K562 (cell line): ENCODE data around the gene GBA2.

ENCODE experiments used
- CSDE1 ChIP-seq, 2 experiments: fragments of 450-650 bp; IDR thresholded peaks; 2 replicates each; pipeline ENCODE4 v1.6.1; 2016; ENCODE audit warnings: mild to moderate bottlenecking in 1 of 2
- FOXA3 ChIP-seq, 2 experiments: fragments of 450-650 bp in 1 of 2; sonication (generic) in 1 of 2; formaldehyde crosslinking; IDR thresholded peaks in 1 of 2; conservative IDR thresholded peaks in 1 of 2; 2 replicates each; pipeline versions ENCODE4 v1.4.0 to v1.8.0; 2020 to 2022; ENCODE audit warnings: mild to moderate bottlenecking in 2 of 2, missing genetic modification reagents in 1 of 2
- KLF1 ChIP-seq: fragments of 450-650 bp; IDR thresholded peaks from 2 replicates; pipeline ENCODE4 v1.6.1; 2016; ENCODE audit warnings: missing genetic modification characterization, missing compliant biosample characterization
- MED1 ChIP-seq: sonication (generic); formaldehyde crosslinking; IDR thresholded peaks from 2 replicates; pipeline ENCODE4 v1.8.1; 2023; ENCODE audit warnings: missing genetic modification reagents, borderline replicate concordance
- MIER1 ChIP-seq: fragments of 450-650 bp; IDR thresholded peaks from 2 replicates; pipeline ENCODE4 v1.6.1; 2016; ENCODE audit warnings: antibody characterized with exemption, mild to moderate bottlenecking, low read depth
- NR2C2 ChIP-seq, 2 experiments: fragments of 200-800 bp in 1 of 2; sonication (Bioruptor generic) in 1 of 2; sonication (generic) in 1 of 2; formaldehyde crosslinking in 1 of 2; IDR thresholded peaks; 2 replicates each; pipeline versions ENCODE4 v1.6.1 to v1.8.0; 2016 to 2022; ENCODE audit warnings: mild to moderate bottlenecking in 1 of 2, missing compliant biosample characterization in 1 of 2, missing genetic modification characterization in 1 of 2, missing genetic modification reagents in 1 of 2
- POLR2A ChIP-seq: fragments of 450-650 bp; conservative IDR thresholded peaks from 2 replicates; pipeline ENCODE4 v1.6.1; 2016
- POLR3G ChIP-seq: IDR thresholded peaks from 2 replicates; pipeline ENCODE4 v1.6.1; 2011; ENCODE audit not compliant: insufficient read length, insufficient replicate concordance; ENCODE audit errors: extremely low read depth
- SIN3A ChIP-seq, 2 experiments: fragments of 150-350 bp in 1 of 2; IDR thresholded peaks; 2 replicates each; pipeline ENCODE4 v1.6.1; 2011 to 2016; ENCODE audit warnings: borderline replicate concordance in 2 of 2, low read depth in 2 of 2, low read length in 2 of 2, mild to moderate bottlenecking in 2 of 2, moderate library complexity in 2 of 2; ENCODE audit not compliant: control insufficient read depth in 1 of 2
- SREBF1 ChIP-seq: fragments of 150-350 bp; IDR thresholded peaks from 2 replicates; pipeline ENCODE4 v1.6.1; 2014; ENCODE audit warnings: antibody characterized with exemption, low read depth, low read length, borderline replicate concordance
- ZBTB1 ChIP-seq: sonication (generic); formaldehyde crosslinking; IDR thresholded peaks from 2 replicates; pipeline ENCODE4 v1.8.1; 2023; ENCODE audit warnings: missing genetic modification reagents, low read depth, mild to moderate bottlenecking, borderline replicate concordance
- TF ChIP-seq, protein P1 (sequence below), 3 experiments: IDR thresholded peaks in 2 of 3; conservative IDR thresholded peaks in 1 of 3; 2 replicates each; pipeline ENCODE4 v1.5.1; 2011 to 2012; ENCODE audit warnings: low read length in 3 of 3, mild to moderate bottlenecking in 3 of 3, control low read depth in 2 of 3, improper control_type of control experiment in 1 of 3, inconsistent platforms in 1 of 3, low read depth in 1 of 3, mixed read lengths in 1 of 3, moderate library complexity in 1 of 3; ENCODE audit not compliant: insufficient read depth in 2 of 3
- TF ChIP-seq, protein P2 (sequence below): fragments of 250-450 bp; sonication (Bioruptor Pico); IDR thresholded peaks from 2 replicates; pipeline ENCODE4 v1.5.0; 2021

- TF ChIP-seq, protein P1, sequence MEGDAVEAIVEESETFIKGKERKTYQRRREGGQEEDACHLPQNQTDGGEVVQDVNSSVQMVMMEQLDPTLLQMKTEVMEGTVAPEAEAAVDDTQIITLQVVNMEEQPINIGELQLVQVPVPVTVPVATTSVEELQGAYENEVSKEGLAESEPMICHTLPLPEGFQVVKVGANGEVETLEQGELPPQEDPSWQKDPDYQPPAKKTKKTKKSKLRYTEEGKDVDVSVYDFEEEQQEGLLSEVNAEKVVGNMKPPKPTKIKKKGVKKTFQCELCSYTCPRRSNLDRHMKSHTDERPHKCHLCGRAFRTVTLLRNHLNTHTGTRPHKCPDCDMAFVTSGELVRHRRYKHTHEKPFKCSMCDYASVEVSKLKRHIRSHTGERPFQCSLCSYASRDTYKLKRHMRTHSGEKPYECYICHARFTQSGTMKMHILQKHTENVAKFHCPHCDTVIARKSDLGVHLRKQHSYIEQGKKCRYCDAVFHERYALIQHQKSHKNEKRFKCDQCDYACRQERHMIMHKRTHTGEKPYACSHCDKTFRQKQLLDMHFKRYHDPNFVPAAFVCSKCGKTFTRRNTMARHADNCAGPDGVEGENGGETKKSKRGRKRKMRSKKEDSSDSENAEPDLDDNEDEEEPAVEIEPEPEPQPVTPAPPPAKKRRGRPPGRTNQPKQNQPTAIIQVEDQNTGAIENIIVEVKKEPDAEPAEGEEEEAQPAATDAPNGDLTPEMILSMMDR (IDR thresholded peaks at IDR 0.05 in 2 of 3, conservative IDR thresholded peaks at IDR 0.05 in 1 of 3; ENCODE audit: insufficient read depth in 2 of 3, low read depth in 1 of 3, low read length in 3 of 3), result no peak
- TF ChIP-seq MED1 (CRISPR knock-in tag), result no peak
- TF ChIP-seq KLF1 (tag), result no peak
- no peak for TF ChIP-seq FOXA3 (CRISPR knock-in tag; conservative IDR thresholded peaks at IDR 0.05 in 1 of 2, IDR thresholded peaks at IDR 0.05 in 1 of 2)
- TF ChIP-seq CSDE1 (IDR thresholded peaks at IDR 0.05), result no peak
- TF ChIP-seq, protein P2, sequence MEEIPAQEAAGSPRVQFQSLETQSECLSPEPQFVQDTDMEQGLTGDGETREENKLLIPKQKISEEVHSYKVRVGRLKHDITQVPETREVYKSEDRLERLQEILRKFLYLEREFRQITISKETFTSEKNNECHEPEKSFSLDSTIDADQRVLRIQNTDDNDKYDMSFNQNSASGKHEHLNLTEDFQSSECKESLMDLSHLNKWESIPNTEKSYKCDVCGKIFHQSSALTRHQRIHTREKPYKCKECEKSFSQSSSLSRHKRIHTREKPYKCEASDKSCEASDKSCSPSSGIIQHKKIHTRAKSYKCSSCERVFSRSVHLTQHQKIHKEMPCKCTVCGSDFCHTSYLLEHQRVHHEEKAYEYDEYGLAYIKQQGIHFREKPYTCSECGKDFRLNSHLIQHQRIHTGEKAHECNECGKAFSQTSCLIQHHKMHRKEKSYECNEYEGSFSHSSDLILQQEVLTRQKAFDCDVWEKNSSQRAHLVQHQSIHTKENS (CRISPR knock-in tag), result no peak
- no peak for TF ChIP-seq NR2C2 (CRISPR knock-in tag; IDR thresholded peaks at IDR 0.05)
- no peak for TF ChIP-seq NR2C2 (tag; IDR thresholded peaks at IDR 0.05)
- TF ChIP-seq POLR3G, result no peak
- no peak for TF ChIP-seq ZBTB1 (CRISPR knock-in tag)
- no peak for TF ChIP-seq MIER1
- TF ChIP-seq SIN3A (IDR thresholded peaks at IDR 0.05; ENCODE audit: borderline replicate concordance in 2 of 2, control insufficient read depth in 1 of 2, low read depth in 2 of 2, low read length in 2 of 2), result no peak
- no peak for TF ChIP-seq SREBF1
- TF ChIP-seq POLR2A, result no peak
Measured at GRCh38 chr9:35758475-35759050, 9.5 kb upstream of the GBA2 start.
